ENCODE measurements around the gene HAPSTR1.

DNA sequence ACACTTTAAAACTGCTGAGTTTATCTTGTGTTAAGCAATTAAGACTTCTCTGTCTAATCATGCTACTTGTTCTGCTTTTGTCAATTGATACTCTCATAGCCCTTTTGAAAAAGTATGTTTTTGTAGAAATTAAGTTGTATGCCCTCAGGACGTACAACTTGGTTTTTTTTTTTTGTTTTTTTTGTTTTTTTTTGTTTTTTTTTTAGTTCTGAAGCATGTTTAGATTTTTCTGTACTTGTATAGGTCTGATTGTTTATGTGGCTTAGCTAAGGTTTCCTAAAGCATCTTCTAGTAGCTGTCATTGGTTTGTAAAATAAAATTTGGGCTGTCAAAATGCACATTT is 21.4 kb downstream of the HAPSTR1 start:
- TF ChIP-seq POLR2AphosphoS5 (IDR thresholded peaks at IDR 0.05; ENCODE audit: low read depth, low read length) (no peak), POLR2A (IDR thresholded peaks at IDR 0.05; ENCODE audit: low read depth, low read length) (no peak)

Measured in GM12892 (cell line).